Activated CD4-positive, alpha-beta T cell treated with anti-CD3 and anti-CD28 coated beads, Interleukin-2, Interleukin-6, amounts not matched to agents 100 ng/mL and 50 ng/mL, durations not matched to agents 16 hours and 8 hours (primary cell): ENCODE results near the gene PIP5K1C.
A peak's percentile ranks its signal among the peaks of the same experiment; 100 is the strongest.

Experiments
- DNase-seq: peaks from one replicate; pipeline ENCODE4 v3.0.0-alpha.2; 2020

The PIP5K1C gene

DNA sequence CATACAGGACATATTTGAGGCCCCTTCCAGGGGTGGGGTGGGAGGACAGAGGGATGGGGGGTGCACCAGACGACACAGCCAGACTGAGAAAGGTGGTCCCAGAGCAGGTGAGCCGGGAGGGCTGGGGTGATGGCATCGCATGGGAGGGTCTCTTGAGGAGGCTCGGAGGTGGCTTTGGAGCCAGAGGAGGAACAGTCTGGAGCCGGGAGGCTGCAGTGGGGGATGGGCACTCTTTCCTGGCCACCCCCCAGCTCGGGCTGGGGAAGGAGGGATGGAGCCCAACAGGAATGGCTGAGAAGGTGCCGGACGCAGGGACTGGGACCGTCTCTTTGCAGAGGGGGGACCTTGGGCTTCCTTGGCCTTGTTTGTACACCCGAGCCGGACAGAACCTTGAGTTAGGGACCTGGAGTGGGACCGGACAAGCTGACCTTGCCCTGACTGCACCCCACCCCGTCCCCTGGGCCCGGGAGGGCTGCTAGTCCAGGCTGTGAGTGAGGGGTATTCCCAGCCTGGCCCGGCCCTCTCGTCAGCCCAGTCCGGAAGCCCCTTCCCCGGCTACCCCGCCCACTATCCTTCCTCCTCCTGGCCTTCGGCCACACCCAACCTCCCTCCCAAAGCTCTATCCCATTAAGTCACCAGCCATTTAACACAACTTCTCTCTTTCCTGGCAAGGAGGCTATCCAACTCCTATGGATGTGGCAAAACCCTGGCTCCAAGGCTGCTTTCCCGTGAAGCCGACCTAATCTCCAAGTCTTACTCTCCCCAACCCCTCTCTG is 92.8 kb downstream of the PIP5K1C start:
- DNase-seq: no peak

DNA sequence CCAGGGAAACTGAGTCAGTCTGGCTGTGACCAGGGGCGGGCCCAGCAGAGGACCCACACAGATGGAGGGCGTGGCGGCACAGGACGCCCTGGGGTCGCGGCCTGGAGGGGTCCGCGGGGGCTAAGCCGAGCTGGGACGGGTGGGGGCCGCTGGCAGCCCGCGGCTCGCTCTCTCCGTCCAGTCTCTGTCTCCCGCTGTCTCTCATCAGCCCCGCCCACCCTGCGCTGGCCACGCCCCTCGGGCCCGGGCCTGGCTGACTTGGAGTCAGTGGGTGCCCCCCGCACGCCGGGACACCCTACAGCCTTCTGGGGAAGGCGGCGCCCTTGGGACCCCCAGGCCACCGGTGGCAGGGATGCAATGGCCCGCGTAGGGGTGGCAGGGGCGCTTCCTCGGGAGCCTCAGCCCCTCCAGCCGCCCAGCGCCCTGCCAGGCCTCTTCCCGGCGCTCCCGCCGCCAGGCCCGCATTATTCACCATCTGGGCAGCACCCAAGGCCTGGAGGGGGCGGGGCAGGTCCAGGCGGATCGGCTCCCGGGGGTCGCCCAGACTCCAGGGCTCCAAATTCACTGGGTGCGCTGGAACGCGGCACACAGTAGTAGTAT is 93.5 kb downstream of the PIP5K1C start, which contains the start of gene TBXA2R:
Gene TBXA2R, minus strand, starts transcription at position 186 of the 600 bp plus-strand sequence. CDS start 6,241 bp downstream, outside the sequence.
- DNase-seq: peak; percentile 47

DNA sequence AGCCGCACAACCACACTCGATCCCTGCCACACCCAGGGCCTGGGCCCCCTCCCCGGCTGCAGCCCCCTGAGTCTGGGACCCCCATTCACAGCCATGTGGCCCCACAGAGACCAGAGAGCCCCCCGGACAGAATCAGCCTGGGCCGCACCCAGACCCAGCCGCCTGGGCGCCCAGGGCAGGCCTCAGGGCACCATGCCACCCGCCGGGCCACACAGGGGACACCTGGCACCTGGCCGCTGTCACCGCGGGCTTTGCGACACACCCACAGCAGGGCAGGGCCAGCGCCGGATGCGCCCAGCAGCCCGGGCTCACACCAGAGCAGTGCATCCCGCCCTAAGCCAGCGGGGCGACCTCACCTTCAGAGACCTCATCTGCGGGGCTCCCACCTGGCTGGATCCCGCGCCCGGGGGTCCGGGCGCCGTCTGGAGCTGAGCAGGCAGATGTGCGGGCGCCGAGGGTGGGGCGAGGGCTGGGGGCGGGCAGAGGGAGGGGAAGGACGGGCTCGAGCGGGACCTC is 94.0 kb downstream of the PIP5K1C start:
- DNase-seq: no peak

DNA sequence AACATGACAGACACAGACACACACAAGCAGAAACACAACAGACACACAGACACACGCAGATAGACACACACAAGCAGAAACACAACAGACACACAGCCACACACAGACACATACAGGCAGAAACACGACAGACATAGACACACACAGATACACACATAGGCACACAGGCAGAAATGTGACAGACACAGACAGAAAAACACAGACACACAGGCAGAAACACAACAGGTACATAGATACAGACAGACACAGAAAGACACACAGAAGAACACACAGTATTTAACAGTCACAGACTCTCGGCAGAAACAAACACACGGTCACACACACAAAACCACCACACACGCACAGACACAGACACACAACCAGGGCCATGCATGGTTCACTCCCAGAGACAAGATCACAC is 94.5 kb downstream of the PIP5K1C start:
- DNase-seq: no peak

DNA sequence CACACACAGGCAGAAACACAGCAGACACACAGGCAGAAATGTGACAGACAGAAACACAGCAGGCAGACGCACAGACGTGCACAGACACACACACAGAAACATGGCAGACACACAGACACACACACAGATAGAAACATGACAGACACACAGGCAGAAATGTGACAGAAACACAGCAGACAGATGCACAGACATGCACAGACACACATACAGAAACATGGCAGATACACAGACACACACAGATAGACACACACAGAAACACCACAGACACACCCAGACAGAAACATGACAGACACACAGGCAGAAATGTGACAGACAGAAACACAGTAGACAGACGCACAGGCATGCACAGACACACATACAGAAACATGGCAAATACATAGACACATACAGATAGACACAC is 94.9 kb downstream of the PIP5K1C start:
- DNase-seq: no peak

DNA sequence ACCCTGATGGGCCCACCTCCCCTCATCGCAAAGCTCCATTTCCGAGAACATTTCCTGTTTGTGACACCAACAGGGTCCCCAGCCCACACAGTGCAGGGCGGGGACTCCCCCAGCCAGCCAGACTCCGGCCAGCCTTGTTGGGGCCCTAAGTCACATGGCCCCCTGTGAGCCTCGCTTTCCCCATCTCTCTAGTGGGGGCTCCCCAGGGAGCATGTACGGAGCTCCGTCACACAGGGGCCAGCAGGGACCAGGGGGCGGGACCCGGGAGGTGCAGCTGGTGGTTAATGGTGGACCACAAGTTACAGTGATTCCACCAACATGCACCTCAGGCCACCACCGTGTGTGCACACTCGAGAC is 95.3 kb downstream of the PIP5K1C start:
- no peak for DNase-seq

DNA sequence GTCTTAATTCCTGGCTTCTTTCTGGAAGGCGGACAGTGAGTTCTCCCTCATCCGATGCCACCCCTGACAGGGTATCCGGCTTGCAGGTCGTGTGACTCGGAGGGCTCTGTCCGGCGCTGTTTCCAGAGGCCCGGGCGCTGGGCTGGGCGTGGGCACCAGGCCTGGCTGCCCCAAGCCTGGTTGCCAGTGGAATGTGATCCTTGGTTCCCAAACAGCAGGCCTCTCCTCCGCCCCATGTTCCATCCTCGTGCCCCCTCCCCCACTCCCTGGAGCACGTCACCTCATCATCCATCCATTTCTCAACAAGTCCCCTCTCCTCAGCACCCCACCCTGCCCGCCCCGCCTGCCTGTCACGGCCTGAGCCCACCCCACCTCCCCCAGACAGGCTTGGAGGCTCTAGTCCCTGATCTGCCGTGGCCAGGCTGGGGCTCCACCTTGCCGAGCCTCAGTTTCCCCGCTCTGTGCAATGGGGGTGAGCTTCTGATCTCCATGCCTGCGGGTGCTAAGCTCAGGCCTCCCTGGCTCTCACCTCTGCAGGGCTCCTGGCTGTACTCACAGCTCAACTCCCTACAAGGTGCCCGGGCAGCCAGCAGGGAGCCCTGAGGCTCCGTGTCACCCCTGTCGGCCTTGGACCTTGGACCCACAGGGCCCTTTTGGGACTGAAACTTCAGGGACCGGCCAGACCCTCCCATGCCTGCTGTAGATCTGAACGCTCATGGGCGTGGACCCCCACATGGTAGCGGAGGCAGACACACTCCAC is 95.9 kb downstream of the PIP5K1C start:
- DNase-seq: no peak

DNA sequence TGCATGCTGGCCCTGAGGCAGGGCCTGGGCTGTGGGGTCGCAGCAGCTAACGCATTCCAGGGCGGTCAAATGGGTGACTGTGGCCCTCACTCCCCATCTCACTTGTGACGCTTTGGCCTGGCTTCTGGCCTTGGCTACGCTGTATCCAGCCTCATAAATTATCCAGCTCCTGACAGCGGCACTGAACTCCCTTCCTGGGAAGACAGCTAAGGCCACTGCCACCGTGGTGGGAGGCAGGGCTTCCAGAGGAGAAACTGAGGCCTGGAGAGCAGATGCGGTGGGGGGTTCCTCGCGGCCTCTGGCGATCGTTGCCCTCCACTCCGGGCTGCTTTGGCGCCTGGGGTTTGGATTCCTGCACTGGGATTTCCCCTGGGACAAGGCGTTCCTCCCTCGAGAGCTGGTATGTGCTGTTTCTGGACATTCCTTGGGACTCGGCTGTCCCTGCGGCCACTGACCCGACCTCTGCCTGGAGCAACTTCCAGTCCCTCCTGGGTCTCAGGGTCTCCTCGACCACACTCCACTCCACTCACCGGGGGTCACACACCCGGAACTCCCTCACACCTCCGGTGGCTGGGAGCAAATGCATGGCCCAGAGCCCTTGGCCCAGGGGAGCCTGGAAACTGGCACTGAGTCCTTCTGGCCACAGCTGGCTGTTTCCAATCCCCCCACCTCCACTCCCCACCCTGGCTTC is 97.0 kb downstream of the PIP5K1C start:
- no peak for DNase-seq

DNA sequence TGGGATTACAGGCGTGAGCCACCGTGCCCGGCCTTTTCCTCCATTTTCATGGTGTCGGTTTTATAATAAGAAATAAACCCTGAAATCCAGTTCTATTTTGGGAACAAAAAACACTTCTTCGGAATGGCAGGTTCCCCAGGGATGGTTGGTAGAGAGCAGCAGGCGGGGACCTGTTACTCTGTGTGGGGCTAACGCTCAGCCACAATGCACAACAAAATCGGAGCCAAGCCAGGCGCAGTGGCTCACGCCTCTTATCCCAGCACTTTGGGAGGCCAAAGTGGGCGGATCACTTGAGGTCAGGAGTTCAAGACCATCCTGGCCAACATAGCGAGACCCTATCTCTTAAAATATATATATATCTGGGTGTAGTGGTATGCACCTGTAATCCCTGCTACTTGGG is 99.2 kb downstream of the PIP5K1C start:
- DNase-seq: no peak

DNA sequence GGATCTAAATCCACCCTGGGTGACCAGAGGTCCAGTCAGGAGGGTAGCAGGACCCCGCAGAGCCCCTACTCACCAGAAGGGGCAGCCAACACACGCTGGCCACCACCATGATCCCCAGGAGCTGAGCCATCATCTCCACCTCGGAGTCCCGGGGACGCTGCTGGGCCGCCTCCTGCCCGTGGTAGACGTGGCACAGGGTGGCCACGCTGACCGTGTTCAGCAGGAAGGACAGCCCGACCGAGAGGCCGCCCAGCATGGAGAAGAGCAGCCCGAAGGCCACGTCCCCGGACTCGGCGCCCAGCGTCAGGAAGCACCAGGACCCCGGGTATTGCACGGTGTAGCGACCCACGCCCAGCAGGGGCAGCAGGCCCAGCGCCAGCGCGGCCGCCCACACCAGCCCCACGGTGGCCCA is 100.5 kb downstream of the PIP5K1C start:
- DNase-seq: no peak

DNA sequence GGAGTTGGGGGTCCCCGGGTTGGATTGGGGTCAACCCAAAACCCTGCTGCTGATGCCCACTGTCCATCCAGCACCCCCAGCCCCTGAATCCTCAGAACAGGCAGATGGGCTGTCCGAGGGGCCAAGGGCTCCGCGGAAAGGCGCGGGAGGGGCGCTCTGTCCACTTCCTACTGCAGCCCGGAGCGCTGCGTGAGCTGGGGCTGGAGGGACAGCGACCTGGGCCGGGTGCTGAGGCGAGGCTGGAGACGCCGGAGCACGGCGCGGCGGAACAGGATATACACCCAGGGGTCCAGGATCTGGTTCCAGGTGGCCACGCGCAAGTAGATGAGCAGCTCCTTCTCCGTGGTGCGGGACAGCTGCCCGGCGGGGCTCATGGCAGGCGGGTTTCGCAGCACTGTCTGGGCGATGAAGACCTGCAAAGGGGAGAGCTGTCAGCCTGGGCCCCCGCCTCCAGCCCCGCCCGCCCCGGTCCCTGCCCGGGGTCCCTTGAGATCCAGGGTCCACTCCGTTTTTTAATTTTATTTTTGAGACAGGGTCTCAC is 104.7 kb downstream of the PIP5K1C start:
- no peak for DNase-seq

DNA sequence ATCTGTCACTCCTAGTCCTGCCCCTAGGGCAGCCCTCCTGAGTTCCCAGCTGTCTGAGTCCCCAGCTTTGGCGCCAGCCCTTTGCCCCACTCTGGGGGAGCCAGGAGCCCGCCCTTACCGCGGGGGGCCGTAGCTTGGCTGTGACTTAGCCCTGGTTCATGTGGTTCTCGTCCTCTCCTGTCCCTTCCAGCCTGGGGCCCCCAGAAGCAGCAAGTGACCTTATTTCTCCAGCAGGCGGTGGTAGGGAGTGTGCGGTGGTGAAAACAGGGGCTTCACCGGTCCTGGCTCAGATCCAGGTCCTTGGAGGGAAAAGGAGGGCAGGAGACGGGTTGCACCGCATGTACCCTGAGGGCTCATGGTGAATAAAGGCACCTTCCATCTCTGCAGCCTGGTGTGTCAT is 107.1 kb downstream of the PIP5K1C start:
- DNase-seq: no peak

DNA sequence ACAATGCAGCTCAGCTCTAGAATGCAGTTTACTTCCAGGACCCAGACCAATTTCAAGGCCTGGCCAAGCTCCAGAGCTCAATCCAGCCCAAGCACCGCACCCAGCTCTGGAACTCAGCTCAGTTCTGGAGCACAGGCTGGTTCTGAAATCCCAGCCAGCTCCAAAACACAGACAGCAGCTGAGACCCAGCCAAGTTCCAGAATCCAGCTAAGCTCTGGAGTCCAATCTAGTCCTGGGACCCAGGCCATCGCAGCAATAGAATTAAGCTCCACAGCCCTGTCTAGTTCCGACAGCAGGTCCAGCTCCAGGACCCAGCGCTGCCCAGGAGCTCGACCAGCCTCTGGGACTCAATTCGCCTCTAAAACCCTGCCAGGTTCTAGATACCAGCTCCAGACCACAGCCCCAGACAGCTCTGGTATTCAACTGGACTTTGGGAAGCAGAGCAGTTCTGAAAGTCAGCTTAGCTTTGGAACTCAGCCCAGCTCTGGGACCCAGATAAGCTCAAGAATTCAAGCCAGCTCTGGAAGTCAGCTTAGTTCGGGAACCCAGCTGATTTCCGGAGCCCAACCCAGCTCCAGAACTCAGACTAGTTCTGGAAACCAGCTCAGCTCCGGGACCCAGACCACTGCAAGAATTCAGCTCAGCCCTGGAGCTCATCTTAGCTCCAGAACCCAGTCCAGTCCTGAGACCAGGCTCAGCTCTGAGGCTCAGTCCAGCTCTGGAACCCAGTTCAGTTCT is 108.2 kb downstream of the PIP5K1C start:
- no peak for DNase-seq

DNA sequence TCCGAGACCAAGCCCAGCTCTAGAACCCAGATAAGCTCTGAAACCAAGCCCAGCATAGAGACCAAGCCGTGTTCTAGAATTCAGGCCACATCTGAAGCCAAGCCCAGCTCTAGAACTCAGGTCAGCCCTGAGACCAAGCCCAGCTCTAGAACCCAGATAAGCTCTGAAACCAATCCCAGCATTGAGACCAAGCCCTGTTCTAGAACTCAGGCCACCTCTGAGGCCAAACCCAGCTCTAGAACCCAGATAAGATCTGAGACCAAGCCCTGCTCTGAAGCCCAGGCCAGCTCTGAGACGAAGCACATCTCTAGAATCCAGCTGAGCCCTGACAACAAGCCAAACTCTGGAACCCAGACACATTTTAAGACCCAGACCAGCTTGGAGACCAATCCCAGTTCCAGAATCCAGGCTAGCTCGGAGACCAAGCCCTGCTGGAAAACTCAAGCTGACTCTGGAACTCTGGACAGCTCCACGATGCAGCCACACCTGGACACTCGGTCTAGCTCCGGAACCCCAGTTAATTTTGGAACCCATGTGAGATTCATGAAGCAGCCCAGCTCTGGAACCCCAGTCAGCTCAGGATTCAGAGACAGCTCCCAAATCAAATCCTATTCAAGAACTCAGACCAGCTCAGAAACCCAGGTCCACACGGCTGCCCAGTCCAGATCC is 109.1 kb downstream of the PIP5K1C start:
- no peak for DNase-seq

DNA sequence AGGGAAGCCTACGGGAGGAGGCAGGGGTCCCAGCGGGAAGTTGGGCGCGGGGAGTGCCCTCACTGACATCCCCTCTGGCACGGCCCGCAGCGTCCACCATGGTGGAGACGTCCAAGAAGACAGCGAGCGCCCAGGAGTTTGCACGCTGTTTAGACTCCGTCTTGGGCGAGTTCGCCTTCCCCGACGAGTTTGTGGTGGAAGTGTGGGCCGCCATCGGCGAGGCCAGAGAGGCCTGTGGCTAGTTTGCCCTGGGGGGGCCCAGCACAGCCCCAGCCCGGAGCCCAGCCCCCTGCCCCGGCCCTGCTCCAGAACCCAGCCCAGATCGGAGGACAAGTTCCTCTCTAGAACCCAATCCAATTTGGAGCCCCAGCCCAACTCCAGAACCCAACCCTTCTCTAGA is 110.3 kb downstream of the PIP5K1C start:
- DNase-seq: no peak

DNA sequence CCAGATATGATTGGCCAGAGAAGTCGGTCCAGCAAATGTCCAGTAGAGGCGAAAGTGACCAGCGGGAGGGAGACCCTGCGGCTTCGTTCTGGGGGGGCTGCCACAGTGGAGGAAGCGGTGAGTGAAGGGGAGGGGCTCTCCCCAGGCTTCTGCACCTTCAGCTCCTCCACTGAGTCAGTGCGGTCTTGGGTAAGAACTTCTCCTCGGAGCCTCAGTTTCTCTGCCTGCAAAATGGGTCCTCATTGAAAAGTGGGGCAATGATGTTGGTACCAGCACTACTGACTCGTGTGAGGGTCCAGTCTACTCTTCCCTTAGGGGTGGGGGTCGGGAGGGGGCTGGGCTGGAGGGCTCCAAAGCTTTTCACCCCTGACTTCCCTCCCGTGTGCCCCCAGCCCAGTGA is 110.8 kb downstream of the PIP5K1C start:
- DNase-seq: no peak

DNA sequence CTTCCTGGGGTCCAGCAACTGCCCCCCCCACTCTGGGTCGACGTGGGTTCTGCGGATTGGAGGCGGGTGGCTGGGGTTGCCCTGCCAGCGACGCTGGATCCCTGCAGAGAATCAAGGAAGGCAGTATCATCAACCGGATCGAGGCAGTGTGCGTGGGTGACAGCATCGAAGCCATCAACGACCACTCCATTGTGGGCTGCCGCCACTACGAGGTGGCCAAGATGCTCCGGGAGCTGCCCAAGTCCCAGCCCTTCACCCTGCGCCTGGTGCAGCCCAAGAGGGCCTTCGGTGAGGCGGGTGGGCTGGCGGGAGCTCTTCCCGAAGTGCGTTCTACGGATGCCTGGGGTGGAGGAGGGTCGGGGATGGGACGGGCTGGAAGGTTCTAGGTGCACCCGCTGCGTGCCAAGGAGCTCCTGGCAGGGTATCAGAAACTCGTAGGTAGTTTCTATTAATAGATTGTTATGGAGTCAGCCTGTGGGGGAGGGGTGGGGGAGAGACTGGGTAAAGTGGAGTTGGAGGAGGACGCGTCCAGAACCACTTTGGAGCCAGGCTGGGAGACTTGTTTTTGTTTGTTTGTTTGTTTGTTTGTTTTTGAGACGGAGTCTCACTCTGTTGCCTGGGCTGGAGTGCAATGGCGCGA is 113.4 kb downstream of the PIP5K1C start:
- no peak for DNase-seq

DNA sequence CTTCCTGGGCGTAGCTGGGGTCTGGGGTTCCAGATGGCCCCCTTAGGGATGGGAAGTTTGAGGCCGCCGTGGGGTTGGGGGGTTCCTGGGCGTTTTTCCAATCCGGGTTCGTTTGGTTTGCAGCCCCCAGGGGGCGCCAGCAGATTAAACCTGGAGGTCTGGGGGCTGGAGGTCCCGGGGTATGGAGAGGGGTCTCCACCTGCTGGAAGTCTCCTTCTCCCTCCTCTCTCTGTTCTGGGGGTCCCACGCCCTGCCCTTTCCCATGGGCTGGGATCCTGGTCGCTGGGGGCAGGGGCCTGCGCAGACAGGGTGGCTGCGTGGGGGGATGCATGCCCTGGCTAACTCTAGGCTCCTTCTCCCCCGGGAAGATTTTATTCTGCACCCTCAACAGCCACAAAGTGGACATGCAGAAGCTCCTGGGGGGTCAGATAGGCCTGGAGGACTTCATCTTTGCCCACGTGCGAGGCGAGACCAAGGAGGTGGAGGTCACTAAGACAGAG is 114.1 kb downstream of the PIP5K1C start:
- DNase-seq: no peak

DNA sequence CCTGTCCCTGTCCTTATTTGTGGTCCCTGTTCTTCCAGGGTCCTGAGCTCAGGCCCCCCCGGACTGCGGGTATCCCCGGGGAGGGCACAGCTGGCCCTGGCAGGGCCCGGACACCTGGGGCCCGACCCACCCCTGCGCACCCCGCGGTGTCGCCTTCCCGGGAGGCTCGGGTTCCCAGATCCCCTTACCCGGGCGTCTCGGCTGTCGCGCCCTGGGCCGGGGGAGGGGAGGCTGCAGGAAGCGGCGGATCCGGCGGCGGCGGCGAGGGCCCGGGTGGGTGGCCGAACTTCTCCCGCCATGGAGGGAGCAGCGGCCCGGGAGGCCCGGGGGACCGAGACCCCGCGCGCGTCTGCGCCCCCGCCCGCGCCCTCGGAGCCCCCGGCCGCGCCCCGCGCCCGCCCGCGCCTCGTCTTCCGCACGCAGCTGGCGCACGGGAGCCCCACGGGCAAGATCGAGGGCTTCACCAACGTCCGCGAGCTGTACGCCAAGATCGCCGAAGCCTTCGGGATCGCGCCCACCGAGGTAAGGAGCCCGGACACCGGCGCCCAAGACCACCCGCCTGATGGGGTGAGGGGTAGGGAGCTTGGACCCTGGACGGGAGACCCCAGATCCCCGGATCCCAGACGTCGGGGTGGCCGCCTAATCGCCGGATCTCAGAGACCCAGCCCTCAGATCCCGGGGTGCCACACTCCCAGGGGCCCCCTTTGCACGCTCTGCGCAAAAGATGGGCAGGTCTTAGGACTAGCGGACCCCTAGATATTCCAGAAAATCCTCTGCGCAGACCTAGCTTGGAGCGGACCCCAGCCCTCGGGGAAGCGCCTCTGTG is 114.8 kb downstream of the PIP5K1C start, which contains the start of gene GIPC3:
Gene GIPC3, plus strand, starts transcription at position 178 of the 826 bp plus-strand sequence. Its CDS starts 120 bp downstream, at position 298.
- DNase-seq: no peak
